IPS-11a (cell line): Measurements from ENCODE around the gene RAD51B.

Source experiments
- H3K4me3 ChIP-seq: one replicate; pipeline ENCODE4 v1.5.1; 2013; ENCODE audit warnings: low read depth, low read length, control low read depth

RAD51B gene

GRCh38 chr14:67833403-67833802 is 13.8 kb downstream of the RAD51B start:
- no peak overlapping the region for H3K4me3 ChIP-seq

DNA sequence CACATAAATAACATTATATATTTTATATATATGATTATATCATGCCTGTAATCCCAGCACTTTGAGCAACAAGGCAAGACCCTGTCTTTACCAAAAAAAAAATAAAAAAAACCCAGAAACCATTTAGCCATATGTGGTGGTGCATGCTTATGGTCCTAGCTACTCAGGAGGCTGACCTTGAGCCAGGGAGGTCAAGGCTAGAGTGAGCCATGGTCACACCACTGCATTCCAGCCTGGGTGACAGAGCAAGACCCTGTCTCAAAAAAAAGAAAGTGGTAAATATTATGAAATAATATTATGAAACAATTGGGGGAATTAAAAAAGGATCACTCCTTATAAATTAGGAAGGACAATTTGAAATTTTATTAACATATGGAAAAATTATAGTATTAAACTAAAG is 16.0 kb downstream of the RAD51B start:
- H3K4me3 ChIP-seq = no peak overlapping the region

- H3K4me3 ChIP-seq = no peak overlapping the region
Observed at GRCh38 chr14:67837011-67837624, 17.5 kb downstream of the RAD51B start.

- no peak overlapping the region for H3K4me3 ChIP-seq
Observed at GRCh38 chr14:67846029-67846610, 26.5 kb downstream of the RAD51B start.

DNA sequence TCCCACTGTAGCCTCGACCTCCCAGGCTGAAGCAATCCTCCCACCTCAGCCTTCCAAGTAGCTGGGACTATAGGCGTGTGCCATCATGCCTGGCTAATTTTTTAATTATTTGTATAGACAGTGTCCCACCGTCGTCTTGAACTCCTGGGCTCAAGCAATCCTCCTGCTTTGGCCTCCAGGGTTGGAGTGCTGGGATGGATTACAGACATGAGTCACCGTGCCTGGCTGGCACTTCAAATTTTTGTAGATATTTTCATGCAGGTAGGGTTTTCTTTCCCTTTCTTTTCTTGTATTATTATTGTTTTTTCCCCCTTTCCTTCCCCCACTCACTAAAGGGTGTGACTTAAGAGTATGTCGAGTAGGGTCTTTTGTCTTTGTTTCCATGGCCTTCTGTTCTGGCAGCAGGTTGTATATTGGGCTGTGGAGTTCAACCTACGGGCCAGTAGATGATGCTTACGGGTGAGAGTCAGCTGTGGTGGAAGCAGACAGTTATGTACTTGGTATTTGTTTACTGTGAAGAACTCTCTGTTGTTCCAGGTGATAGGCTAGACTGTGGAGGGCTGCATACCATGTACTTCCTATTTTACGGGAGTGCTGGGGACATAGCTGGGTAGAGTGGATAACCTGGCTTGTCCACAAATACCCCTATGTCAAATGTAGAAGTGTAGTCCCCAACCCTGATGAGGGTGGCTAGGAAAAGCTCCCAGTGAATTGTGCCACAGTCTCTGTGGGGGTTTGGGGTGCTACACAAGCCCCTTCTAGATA is 30.7 kb downstream of the RAD51B start:
- no peak overlapping the region for H3K4me3 ChIP-seq

GRCh38 chr14:67851785-67852410 is 32.3 kb downstream of the RAD51B start:
- H3K4me3 ChIP-seq = no peak overlapping the region

DNA sequence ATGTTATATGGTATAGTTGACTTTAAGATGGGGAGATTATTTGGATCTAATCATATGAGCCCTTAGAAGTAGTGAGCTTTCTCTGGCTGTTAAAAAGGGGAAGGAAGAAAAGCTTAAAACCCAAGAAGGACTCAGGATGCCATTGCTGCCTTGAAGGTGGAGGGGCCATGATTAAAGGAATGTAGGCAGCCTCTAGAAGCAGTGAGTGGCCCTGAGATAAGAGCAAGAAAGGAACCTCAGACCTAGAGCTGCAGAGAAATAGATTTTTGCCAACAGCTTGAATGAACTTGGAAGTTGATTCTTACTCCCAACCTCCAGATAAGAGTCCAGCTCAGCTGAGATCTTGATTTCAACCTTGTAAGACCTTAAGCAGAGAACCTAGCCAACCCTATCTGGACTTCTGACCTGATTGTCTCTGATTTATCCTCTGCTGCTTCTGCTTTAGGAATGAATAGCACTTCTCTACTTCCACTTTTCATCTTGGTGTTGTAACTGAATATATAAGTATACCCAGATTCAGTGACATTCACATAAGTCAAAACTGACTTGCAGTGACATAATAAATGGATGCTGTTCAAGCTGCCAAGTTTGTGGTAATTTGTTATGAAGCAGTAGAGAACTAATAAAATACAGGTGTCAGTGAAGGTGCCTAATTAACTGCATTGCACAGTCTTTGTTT is 33.5 kb downstream of the RAD51B start:
- no peak overlapping the region for H3K4me3 ChIP-seq

DNA sequence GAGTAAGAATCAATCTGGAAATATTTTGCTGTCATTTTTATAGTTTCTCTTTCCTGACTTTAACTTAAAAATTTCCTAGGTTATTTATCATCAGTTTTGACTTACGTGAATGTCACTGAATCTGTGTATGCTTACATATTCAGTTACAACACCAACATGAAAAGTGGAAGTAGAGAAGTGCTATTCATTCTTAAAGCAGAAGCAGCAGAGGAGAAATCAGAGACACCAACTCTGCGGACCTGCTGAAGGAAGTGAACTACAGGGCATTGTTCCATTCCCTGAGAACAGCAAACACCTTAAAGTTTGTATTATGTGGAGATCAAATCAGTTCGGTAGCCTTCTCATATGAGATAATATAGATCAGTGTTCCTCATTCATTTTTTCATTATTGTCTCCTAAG is 34.1 kb downstream of the RAD51B start:
- H3K4me3 ChIP-seq = no peak overlapping the region

GRCh38 chr14:67856827-67857226 is 37.2 kb downstream of the RAD51B start:
- H3K4me3 ChIP-seq = no peak overlapping the region

DNA sequence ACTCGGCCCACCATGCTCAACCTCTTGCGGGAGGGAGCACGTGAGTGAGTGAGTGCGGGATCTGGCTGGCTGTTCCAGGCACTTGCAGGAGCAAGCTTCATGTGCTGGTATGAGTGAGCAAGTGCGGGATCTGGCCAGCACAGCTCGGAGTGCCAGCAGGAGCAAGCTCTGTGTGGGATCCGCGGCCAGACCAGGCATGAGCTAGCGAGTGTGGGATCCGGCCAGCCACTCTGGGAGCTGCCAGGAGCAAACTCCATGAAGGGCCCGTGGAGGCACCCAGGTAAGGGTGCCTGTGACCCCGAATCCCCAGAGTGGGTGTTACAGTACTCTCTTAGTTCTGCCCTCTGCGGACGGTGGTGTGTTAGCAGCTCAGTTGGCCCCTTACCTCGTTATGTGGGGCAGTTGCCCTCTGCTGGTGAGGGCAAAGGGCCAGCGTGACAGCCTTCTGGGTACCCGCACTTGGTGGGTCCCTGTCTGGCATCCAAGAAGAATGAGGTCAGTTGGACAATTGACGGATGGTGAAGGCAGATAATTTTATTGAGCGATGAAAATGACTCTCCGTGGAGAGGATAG is 38.3 kb downstream of the RAD51B start:
- H3K4me3 ChIP-seq = no peak overlapping the region

DNA sequence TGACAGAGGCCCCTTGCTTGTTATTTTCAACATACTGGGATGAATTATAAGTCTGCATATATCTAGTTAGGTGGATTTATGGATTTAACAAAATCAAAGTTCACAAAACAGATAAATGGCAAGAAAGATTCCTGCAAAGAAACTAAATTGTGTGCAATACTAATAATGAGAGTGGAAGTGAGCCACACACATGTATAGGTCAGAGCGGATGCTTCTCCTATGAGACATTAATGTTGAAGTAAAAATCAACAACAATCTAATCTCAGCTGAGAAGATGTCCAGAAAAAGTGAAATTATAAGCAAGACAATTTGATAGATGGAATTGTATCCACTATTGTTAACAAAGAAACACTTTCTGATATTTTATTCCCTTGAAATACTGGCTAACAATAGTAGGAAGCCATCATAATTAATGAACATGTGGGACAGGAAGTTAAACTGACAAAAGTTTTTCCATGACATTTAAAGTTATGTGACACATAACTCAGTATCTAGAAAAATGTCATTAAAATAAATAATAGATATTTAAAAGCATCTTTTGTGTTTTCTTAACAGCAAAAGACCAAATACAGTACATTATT is 39.7 kb downstream of the RAD51B start:
- no peak overlapping the region for H3K4me3 ChIP-seq

- no peak overlapping the region for H3K4me3 ChIP-seq
Observed at GRCh38 chr14:67863223-67863622, 43.6 kb downstream of the RAD51B start.

DNA sequence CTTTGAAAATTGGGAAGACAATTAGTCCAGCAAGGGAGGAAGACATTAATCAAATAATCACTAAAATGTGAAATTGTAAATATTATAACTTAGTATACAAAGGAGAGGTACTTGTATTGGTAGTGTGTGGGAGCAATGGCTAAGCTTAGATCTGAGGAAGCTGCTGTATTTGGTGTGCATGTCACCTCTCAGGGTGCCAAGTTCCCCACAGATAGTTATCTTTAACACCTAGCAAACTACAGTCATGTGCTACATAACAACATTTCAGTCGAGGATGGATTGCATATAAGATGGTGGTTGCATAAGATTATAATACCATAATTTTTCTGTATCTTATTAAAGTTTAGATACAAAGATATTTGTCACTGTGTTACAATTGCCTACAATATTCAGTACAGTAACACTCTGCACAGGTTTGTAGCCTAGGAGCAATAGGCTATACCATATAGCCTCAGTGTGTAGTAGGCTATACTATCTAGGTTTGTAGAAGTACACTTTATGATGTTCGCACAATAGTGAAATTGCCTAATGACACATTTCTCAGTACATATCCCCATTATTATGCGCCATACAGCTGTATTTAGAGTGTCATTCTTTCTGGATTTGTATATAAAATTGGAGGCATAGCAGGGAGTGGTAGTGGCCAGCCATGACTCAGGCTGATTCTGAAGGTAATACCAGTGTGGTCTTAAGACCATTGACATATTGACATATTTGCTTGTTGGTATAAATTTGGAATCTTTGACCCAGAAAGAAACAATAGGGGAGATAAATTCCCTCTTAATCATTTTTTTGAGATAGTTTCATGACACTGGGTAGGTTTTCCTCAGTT is 55.8 kb downstream of the RAD51B start:
- no peak overlapping the region for H3K4me3 ChIP-seq

DNA sequence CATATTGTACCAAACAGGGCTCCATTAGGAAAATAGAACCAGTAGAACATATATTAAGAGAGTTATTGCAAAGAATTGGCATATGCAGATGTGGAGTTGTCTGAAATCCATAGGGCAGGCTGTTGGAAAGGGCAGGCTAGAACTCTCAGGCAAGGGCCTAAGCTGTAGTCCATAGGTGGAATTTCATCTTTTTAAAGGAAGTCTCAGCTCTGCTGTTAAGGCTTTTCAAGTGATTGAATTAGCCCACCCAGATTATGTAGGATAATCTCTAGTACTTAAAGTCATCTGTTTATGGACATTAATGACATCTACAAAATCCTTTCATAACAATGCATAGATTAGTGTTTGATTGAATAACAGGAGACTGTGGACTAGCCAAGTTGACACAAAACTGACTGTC is 59.4 kb downstream of the RAD51B start:
- H3K4me3 ChIP-seq = no peak overlapping the region

DNA sequence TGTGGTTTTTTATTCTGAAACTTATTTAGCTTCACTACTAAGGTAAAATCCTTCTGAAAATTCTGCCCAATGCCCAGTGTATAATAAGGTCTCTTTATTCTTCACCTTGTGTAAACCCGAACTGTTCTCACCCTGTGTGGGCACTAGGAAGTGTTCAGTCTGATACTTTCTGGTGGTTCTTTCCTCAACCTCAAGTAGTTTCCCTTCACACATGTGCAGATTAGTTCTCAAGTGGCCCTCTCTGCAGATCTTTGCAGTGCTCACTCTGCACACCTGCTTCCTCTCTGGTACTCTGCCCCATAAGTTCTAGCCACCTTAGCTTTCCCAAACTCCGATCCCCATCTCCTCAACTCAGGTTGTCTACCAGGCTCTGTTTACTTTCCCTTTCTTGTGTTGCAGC is 61.6 kb downstream of the RAD51B start:
- no peak overlapping the region for H3K4me3 ChIP-seq

DNA sequence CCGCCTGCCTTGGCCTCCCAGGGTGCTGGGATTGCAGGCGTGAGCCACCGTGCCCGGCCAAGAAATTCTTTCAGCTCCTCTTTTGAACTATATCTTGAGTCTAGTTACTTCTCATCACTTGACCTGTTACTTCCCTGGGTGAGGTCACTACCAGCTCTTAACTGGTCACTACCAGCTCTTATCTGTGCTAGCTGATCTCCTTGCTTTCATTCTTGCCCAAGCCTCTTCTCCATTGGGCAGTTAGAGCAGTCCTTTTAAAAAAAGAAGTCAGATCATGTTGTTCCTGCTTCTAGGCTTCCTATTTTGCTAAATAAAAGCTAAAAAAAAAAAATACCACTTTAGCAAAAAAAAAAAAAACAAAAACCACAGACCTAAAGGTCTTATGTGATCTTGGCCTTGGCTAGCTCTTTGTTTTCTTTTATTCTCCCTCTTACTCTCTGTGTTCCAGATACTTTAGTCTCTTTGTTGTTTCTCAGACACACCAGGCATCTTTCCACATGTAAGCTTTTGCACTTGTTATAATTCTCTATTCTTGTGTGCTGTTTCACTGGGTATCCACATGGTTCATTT is 63.5 kb downstream of the RAD51B start:
- no peak overlapping the region for H3K4me3 ChIP-seq

- H3K4me3 ChIP-seq = no peak overlapping the region
Observed at GRCh38 chr14:67883717-67884116, 64.1 kb downstream of the RAD51B start.

GRCh38 chr14:67886191-67886590 is 66.6 kb downstream of the RAD51B start:
- H3K4me3 ChIP-seq = no peak overlapping the region

- no peak overlapping the region for H3K4me3 ChIP-seq
Observed at GRCh38 chr14:67887478-67887877, 67.9 kb downstream of the RAD51B start.
